Esophagus (tissue), 2 donors: ENCODE data around the gene CCNA2. TPM values are rescaled to one million over a fixed set of nuclear protein-coding genes. Genes with fewer than 3 reads are reported as not detected.
A peak's percentile ranks its signal among the peaks of the same experiment; 100 is the strongest.

Experiments
- H3K27ac ChIP-seq, 2 donors: one replicate each; pipeline ENCODE4 v1.5.1; 2013; ENCODE audit warnings: low read depth in 2 of 2, mild to moderate bottlenecking in 2 of 2, inconsistent platforms in 1 of 2, low read length in 1 of 2, moderate library complexity in 1 of 2
- H3K27me3 ChIP-seq, 2 donors: one replicate each; pipeline ENCODE4 v1.6.1; 2013; ENCODE audit warnings: low read length in 2 of 2, control low read depth in 1 of 2, mild to moderate bottlenecking in 1 of 2; ENCODE audit not compliant: insufficient read depth in 2 of 2, control insufficient read depth in 1 of 2
- H3K36me3 ChIP-seq, 2 donors: one replicate each; pipeline ENCODE4 v1.6.1; 2013; ENCODE audit warnings: low read length in 1 of 2; ENCODE audit not compliant: control insufficient read depth in 2 of 2, insufficient read depth in 2 of 2
- H3K4me1 ChIP-seq, 2 donors: one replicate each; pipeline ENCODE4 v1.6.1; 2013; ENCODE audit warnings: low read length in 1 of 2; ENCODE audit not compliant: control insufficient read depth in 2 of 2, insufficient read depth in 2 of 2
- H3K4me3 ChIP-seq, 2 donors: one replicate each; pipeline ENCODE4 v1.5.1; 2013; ENCODE audit warnings: low read length in 2 of 2, mild to moderate bottlenecking in 2 of 2, low read depth in 1 of 2, moderate library complexity in 1 of 2
- H3K9me3 ChIP-seq, 2 donors: one replicate each; pipeline ENCODE4 v1.6.1; 2013; ENCODE audit warnings: mild to moderate bottlenecking in 2 of 2, low read depth in 1 of 2, low read length in 1 of 2, moderate library complexity in 1 of 2; ENCODE audit not compliant: control insufficient read depth in 2 of 2, insufficient read depth in 1 of 2
- WGBS, 2 donors: extraction: QIAGEN DNeasy Blood & Tissue Kit; methylation state at CpG; one replicate each; pipeline ENCODE4 v1.1.7; 2013; 5-methylcytosine and 5-hydroxymethylcytosine counted together
- polyA plus RNA-seq, 2 donors: library from polyadenylated mRNA; stranded (reverse); fragments of 200-250 nt; gene quantifications; one replicate each; pipeline ENCODE4 v1.2.3, GENCODE V29; 2013
- donor health status: healthy with polysubstance abuse.
- donor health status: Bipolar disorder and iron deficiency.

Gene CCNA2
- polyA plus RNA-seq, 2 donors: 7.4 to 13.8 TPM

GRCh38 chr4:121814756-121815155 lies 8.9 kb downstream of the CCNA2 start:
- Histone ChIP-seq H3K4me3 (no peak overlapping the region), H3K27ac (no peak overlapping the region), H3K9me3 (no peaks in the 10 kb centered on the region), H3K36me3 (no peaks in the 10 kb centered on the region), H3K27me3 (no peaks in the 10 kb centered on the region), H3K4me1 (no peaks in the 10 kb centered on the region)
- WGBS, 2 donors: 84 to 89% methylated on average over 2 of the region's 2 CpGs

- no peaks in the 10 kb centered on the region for H3K36me3 ChIP-seq
Observed at GRCh38 chr4:121811122-121811521, 12.6 kb downstream of the CCNA2 start.

DNA sequence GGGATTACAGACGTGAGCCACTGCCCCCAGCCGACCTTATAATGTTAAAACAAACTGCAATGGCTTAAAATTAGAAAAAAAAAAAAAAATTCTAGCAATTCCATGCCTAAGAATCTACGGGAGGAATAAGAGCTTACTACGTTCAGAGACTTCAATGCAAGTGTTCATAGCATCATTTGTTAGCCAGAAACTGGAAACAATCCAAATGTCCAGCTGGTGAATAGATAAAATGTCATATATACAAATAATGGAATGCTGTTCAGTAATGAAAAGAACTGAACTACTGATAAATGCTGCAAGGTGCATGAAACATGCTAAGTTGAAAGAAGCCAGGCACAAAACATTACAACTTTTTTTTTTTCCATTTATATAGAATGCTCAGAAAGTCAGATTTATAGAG lies 17.3 kb downstream of the CCNA2 start:
- peaks cover 0 to 2% of the 10 kb centered on the region in 2 donors for H3K36me3 ChIP-seq

More at GRCh38 chr4:121811122-121811521, 12.6 kb downstream of the CCNA2 start:
- Histone ChIP-seq H3K4me3 (no peak overlapping the region), H3K27ac (no peak overlapping the region), H3K27me3 (no peaks in the 10 kb centered on the region), H3K4me1 (no peaks in the 10 kb centered on the region), H3K9me3 (no peaks in the 10 kb centered on the region)

DNA sequence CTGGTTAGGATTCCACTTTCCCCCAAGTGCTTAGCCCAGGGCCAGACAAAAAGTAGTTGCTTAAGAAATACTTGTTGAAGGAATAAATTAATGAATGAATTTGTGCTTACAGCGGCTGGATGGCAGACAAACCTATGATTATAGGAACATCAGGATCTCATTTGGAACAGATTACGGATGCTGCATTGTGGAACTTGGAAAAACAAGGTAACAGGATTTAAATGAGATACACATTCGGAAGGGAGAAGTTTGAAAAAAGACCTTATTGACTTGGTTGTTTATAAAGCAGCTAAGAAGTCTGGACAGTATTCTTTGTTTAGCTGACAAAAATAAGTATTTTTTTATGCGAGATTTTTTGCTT lies 22.0 kb downstream of the CCNA2 start:
- peak overlapping the region in 1 of 2 donors; percentile 84 for H3K27ac ChIP-seq
- no peaks in the 10 kb centered on the region for H3K9me3 ChIP-seq
- 15 to 16% methylated on average over 4 of the region's 4 CpGs for WGBS, 2 donors

More for the DNA sequence above, 17.3 kb downstream of the CCNA2 start:
- no peak overlapping the region for H3K27ac ChIP-seq
- no peak overlapping the region for H3K4me3 ChIP-seq
- WGBS, 2 donors: 82 to 86% methylated on average over 4 of the region's 4 CpGs
- no peaks in the 10 kb centered on the region for H3K9me3 ChIP-seq
- H3K27me3 ChIP-seq: no peaks in the 10 kb centered on the region
- no peaks in the 10 kb centered on the region for H3K4me1 ChIP-seq

GRCh38 chr4:121800961-121801714 lies 22.5 kb downstream of the CCNA2 start, which contains the start of gene EXOSC9:
TSS of gene EXOSC9 (plus strand) at chr4:121801323. CDS start at chr4:121801425, 102 bp downstream.
- Histone ChIP-seq H3K9me3 (no peaks in the 10 kb centered on the region), H3K36me3 (peaks cover 0 to 2% of the 10 kb centered on the region in 2 donors), H3K4me3 (peak within 1 kb of the TSS; percentile 96 to 99), H3K27me3 (no peaks in the 10 kb centered on the region), H3K4me1 (no peaks in the 10 kb centered on the region), H3K27ac (peak within 1 kb of the TSS; percentile 84 to 95)
- WGBS, 2 donors: 0 to 1% methylated on average over 48 of the region's 48 CpGs

More for the DNA sequence above, 22.0 kb downstream of the CCNA2 start:
- Histone ChIP-seq H3K27me3 (no peaks in the 10 kb centered on the region), H3K4me3 (peak overlapping the region; percentile 96 to 99), H3K36me3 (peaks cover 0 to 2% of the 10 kb centered on the region in 2 donors), H3K4me1 (no peaks in the 10 kb centered on the region)

DNA sequence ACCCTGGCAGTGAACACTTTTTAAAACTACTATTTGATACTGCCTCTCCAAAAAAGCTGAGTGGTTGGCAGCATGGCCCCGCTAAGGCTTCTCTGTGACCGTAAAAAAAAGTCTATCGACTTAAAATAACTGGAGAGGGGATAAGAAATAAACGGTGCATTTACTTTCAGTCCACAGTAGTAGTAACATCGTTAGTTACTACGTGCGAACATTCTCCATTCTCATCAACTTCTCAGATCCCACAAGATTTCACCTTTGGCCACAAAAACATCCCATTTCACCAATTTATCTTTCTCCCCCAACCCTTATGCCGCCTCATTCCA lies 23.1 kb downstream of the CCNA2 start:
- no peaks in the 10 kb centered on the region for H3K9me3 ChIP-seq
- H3K36me3 ChIP-seq: peaks cover 0 to 2% of the 10 kb centered on the region in 2 donors
- H3K27ac ChIP-seq: peak overlapping the region; percentile 84 to 95
- H3K27me3 ChIP-seq: no peaks in the 10 kb centered on the region
- peak overlapping the region; percentile 96 to 99 for H3K4me3 ChIP-seq
- 36 to 40% methylated on average over 8 of the region's 8 CpGs for WGBS, 2 donors
- H3K4me1 ChIP-seq: no peaks in the 10 kb centered on the region

- Histone ChIP-seq H3K27ac (no peak overlapping the region), H3K4me1 (no peaks in the 10 kb centered on the region), H3K36me3 (peaks cover 0 to 2% of the 10 kb centered on the region in 2 donors), H3K9me3 (no peaks in the 10 kb centered on the region), H3K4me3 (no peak overlapping the region), H3K27me3 (no peaks in the 10 kb centered on the region)
- 86 to 88% methylated on average over 3 of the region's 3 CpGs for WGBS, 2 donors
Observed at GRCh38 chr4:121799867-121800501, 23.7 kb downstream of the CCNA2 start.

DNA sequence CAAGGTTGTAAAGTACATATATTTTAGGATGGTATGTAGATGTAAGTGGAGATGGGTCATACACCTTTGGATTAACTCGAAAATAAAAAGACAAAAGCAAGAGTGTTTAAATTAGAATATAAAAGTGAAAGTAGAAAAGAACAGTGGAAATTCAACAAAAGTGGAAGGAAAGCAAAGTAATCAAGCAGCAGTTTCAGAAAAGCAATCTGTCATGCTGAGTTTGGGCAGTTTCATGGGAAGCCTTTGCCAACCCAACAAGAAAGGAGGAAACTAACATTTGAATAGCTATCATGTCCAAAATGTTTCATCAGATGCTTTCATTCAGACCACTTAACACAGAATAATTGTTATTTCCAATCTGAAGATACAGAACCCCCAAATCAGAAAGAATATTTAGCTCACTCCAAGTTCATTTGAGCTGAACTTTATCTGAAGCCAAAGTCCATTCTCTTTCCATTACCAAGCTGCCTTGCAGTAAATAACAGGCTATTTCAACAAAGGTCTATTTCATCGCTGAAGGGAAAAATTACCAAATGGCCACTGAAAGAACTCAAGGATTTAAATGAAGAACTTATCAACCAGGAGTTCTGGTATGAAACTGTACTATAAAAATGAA lies 24.4 kb downstream of the CCNA2 start:
- no peak overlapping the region for H3K27ac ChIP-seq
- H3K27me3 ChIP-seq: no peaks in the 10 kb centered on the region
- no peaks in the 10 kb centered on the region for H3K36me3 ChIP-seq
- WGBS, 2 donors: 69 to 74% methylated on average over 2 of the region's 2 CpGs
- no peaks in the 10 kb centered on the region for H3K9me3 ChIP-seq
- no peak overlapping the region for H3K4me3 ChIP-seq
- no peaks in the 10 kb centered on the region for H3K4me1 ChIP-seq

DNA sequence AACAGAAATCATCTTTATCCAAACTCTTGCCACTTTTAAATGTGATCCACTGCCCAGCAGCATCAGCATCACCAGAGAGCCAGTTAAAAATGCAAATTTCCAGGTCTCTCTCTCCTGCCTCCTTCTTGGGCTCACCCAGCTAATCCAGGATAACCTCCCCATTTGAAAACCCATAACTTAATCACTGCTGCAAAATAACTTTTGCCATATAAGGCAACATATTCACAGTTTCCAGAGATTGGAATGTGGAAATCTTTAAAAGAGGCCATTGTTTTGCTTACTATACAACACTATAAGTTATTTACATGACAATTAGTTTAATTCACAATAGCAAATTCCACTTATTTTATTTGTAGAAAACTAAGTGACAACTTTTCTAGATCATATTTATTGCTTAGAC lies 27.4 kb downstream of the CCNA2 start:
- H3K9me3 ChIP-seq: no peaks in the 10 kb centered on the region
- no peaks in the 10 kb centered on the region for H3K4me1 ChIP-seq
- H3K36me3 ChIP-seq: no peaks in the 10 kb centered on the region
- H3K27me3 ChIP-seq: no peaks in the 10 kb centered on the region
- no peak overlapping the region for H3K4me3 ChIP-seq
- no peak overlapping the region for H3K27ac ChIP-seq
